HCT116 (cell line): ENCODE measurements around the gene ASPHD1. TPM values are rescaled to one million over a fixed set of nuclear protein-coding genes. Genes with fewer than 3 reads are reported as not detected.
"Not testable (repeated sequence)": the region's sequence is repeated elsewhere in the genome, so short reads cannot be mapped to it uniquely, and the experiment has no call there.

Experiments used
- ATAC-seq: fragments of 200-7000 bp; cut with Tn5 transposase; 2 replicates; pipeline ENCODE4 v1.9.1; 2020; ENCODE audit warnings: mild to moderate bottlenecking, moderate library complexity
- BruUV-seq: library from RNA; stranded (reverse); fragments of 400-500 nt; replicated peaks from 2 replicates; lab custom pipeline; 2021; lab: Mats Ljungman, UMichigan
- CTCF ChIA-PET: fragments of 300-600 bp; sonication (Branson Sonifier 250); formaldehyde crosslinking; loops from one replicate; lab custom pipeline; 2021; ENCODE audit warnings: antibody characterized with exemption; lab: Charles Lee
- POLR2A ChIA-PET: fragments of 300-600, 350-600 bp; sonication (Branson Sonifier 250); formaldehyde crosslinking; loops from one replicate; lab custom pipeline; 2021; ENCODE audit warnings: antibody characterized with exemption; lab: Charles Lee
- RAD21 ChIA-PET, 2 experiments: fragments of 300-600 bp; sonication (Branson Sonifier 250); formaldehyde crosslinking; loops; one replicate each; lab custom pipeline; 2023; ENCODE audit warnings: low total read pairs in 2 of 2; ENCODE audit not compliant: uncharacterized antibody in 2 of 2, unreplicated experiment in 2 of 2, low non-redundant PET in 1 of 2; lab: Charles Lee
- DNase-seq: peaks from one replicate; pipeline ENCODE4 v3.0.0-alpha.2; 2010; ENCODE audit warnings: low read depth, low spot score
- H2AFZ ChIP-seq: fragments of 200-600 bp; shearing (Covaris generic), sonication (generic); 2 replicates; pipeline ENCODE4 v1.6.1; 2017; ENCODE audit warnings: low read depth, mixed run types, mixed read lengths, antibody characterized with exemption, low read length; ENCODE audit not compliant: poor library complexity, severe bottlenecking
- H3K27ac ChIP-seq: 2 replicates; pipeline ENCODE4 v1.5.1; 2012; ENCODE audit warnings: low read depth, low read length
- H3K27me3 ChIP-seq: fragments of 200-600 bp; sonication (generic); 2 replicates; pipeline ENCODE4 v1.6.1; 2016; ENCODE audit warnings: mixed run types, low read length, mixed read lengths; ENCODE audit not compliant: insufficient read depth
- H3K36me3 ChIP-seq, 2 experiments: fragments of 200-500 bp in 1 of 2; fragments of 200-600 bp in 1 of 2; sonication (Bioruptor generic) in 1 of 2; sonication (generic) in 1 of 2; 2 replicates each; pipeline versions ENCODE4 v1.5.1 to v1.6.1; 2014 to 2016; ENCODE audit warnings: low read length in 2 of 2, inconsistent platforms in 1 of 2, mixed read lengths in 1 of 2, mixed run types in 1 of 2; ENCODE audit not compliant: insufficient read depth in 2 of 2, control insufficient read depth in 1 of 2
- H3K4me1 ChIP-seq, 2 experiments: fragments of 200-600 bp in 1 of 2; sonication (generic) in 1 of 2; 2 replicates each; pipeline versions ENCODE4 v1.5.1 to v1.6.1; 2012 to 2017; ENCODE audit warnings: low read length in 2 of 2, inconsistent platforms in 1 of 2, mild to moderate bottlenecking in 1 of 2, mixed read lengths in 1 of 2, mixed run types in 1 of 2, moderate library complexity in 1 of 2; ENCODE audit not compliant: insufficient read depth in 2 of 2, control insufficient read depth in 1 of 2
- H3K4me2 ChIP-seq: fragments of 200-600 bp; sonication (generic); 2 replicates; pipeline ENCODE4 v1.6.1; 2017; ENCODE audit warnings: mixed run types, low read length, mixed read lengths
- H3K4me3 ChIP-seq, 2 experiments: fragments of 200-600 bp in 1 of 2; sonication (generic) in 1 of 2; replicated peaks in 1 of 2; 2 replicates each; pipeline ENCODE4 v1.5.1; 2011 to 2016; ENCODE audit warnings: low read length in 2 of 2, control low read depth in 1 of 2, low read depth in 1 of 2, mild to moderate bottlenecking in 1 of 2, mixed read lengths in 1 of 2, mixed run types in 1 of 2
- H3K79me2 ChIP-seq: fragments of 200-600 bp; sonication (generic); 2 replicates; pipeline ENCODE4 v1.6.1; 2017; ENCODE audit warnings: mild to moderate bottlenecking, mixed run types, low read length, moderate library complexity, mixed read lengths; ENCODE audit not compliant: insufficient read depth
- H3K9ac ChIP-seq: fragments of 200-600 bp; sonication (generic); 2 replicates; pipeline ENCODE4 v1.6.1; 2016; ENCODE audit warnings: low read length, mixed read lengths
- H3K9me2 ChIP-seq: fragments of 200-600 bp; sonication (generic), shearing (Covaris generic); 2 replicates; pipeline ENCODE4 v1.6.1; 2017; ENCODE audit warnings: mixed run types, mild to moderate bottlenecking, moderate library complexity; ENCODE audit not compliant: insufficient read depth
- H3K9me3 ChIP-seq, 2 experiments: fragments of 200-500 bp in 1 of 2; fragments of 200-600 bp in 1 of 2; sonication (Bioruptor generic) in 1 of 2; sonication (generic) in 1 of 2; 2 replicates each; pipeline ENCODE4 v1.6.1; 2014 to 2017; ENCODE audit warnings: low read length in 2 of 2, mixed read lengths in 2 of 2, inconsistent platforms in 1 of 2, low read depth in 1 of 2, mild to moderate bottlenecking in 1 of 2, mixed run types in 1 of 2, moderate library complexity in 1 of 2; ENCODE audit not compliant: control insufficient read depth in 1 of 2, insufficient read depth in 1 of 2
- H4K20me1 ChIP-seq: fragments of 200-600 bp; sonication (generic), shearing (Covaris generic); 2 replicates; pipeline ENCODE4 v1.6.1; 2017; ENCODE audit warnings: mixed run types, mild to moderate bottlenecking, moderate library complexity; ENCODE audit not compliant: insufficient read depth
- CEBPB ChIP-seq: IDR thresholded peaks from 2 replicates; pipeline ENCODE4 v1.6.1; 2012; ENCODE audit warnings: low read depth
- EZH2 ChIP-seq: fragments of 200-600 bp; sonication (generic); IDR thresholded peaks from 2 replicates; pipeline ENCODE4 v1.6.1; 2017; ENCODE audit warnings: antibody characterized with exemption, mixed run types
- EZH2phosphoT487 ChIP-seq: fragments of 200-600 bp; IDR thresholded peaks from 2 replicates; pipeline ENCODE4 v1.6.1; 2018; ENCODE audit warnings: antibody characterized with exemption, borderline replicate concordance
- FOSL1 ChIP-seq: IDR thresholded peaks from 2 replicates; pipeline ENCODE4 v1.6.1; 2012; ENCODE audit warnings: low read depth
- POLR2A ChIP-seq: IDR thresholded peaks from 2 replicates; pipeline ENCODE4 v1.7.0; 2011; ENCODE audit warnings: borderline replicate concordance; ENCODE audit not compliant: insufficient read depth, insufficient read length; ENCODE audit errors: extremely low read depth
- ZBTB33 ChIP-seq: IDR thresholded peaks from 2 replicates; pipeline ENCODE4 v1.6.1; 2011; ENCODE audit warnings: mild to moderate bottlenecking, low read length, moderate library complexity; ENCODE audit not compliant: insufficient replicate concordance; ENCODE audit errors: extremely low read depth
- intact Hi-C: fragments of 100-400 bp; cut with micrococcal nuclease; formaldehyde crosslinking; loops from 2 replicates; pipeline ENCODE4 v1.10.0; 2022
- total RNA-seq: library from RNA; stranded (reverse); gene quantifications from one replicate; pipeline ENCODE4 v1.2.1, GENCODE V29; 2021; ENCODE audit not compliant: unreplicated experiment

Gene ASPHD1
- total RNA-seq, 1 experiment from 2014 or later, result 18.4 TPM

GRCh38 chr16:29883987-29884386 is 16.3 kb upstream of the ASPHD1 start:
- ChIA-PET RAD21 (interaction anchor here in 1 of 2 experiments (0.6 kb wide), 1 partner anchor 147 kb away, joined by 3 read pairs; the partner anchor contains the start of gene TLCD3B), CTCF (no interaction called here), POLR2A (no interaction called here)
- no peaks in the 10 kb centered on the region for H4K20me1 ChIP-seq
- H3K4me2 ChIP-seq, result no peak overlapping the region
- intact Hi-C loops, result no loop called here
- H3K9ac ChIP-seq, result no peak overlapping the region
- TF ChIP-seq POLR2A, result no peak
- TF ChIP-seq FOSL1, result no peak
- no peak for TF ChIP-seq CEBPB
- no peak for TF ChIP-seq EZH2
- TF ChIP-seq EZH2phosphoT487, result no peak
- TF ChIP-seq ZBTB33, result no peak
- H2AFZ ChIP-seq, result no peak overlapping the region
- H3K9me3 ChIP-seq, result no peaks in the 10 kb centered on the region
- no peaks in the 10 kb centered on the region for H3K36me3 ChIP-seq
- H3K79me2 ChIP-seq, result no peaks in the 10 kb centered on the region
- H3K9me2 ChIP-seq, result no peaks in the 10 kb centered on the region
- H3K27me3 ChIP-seq, result no peaks in the 10 kb centered on the region
- ATAC-seq, result no peak
- H3K27ac ChIP-seq, result no peak overlapping the region
- DNase-seq, result no peak
- BruUV-seq, result no TSS peak
- no peak overlapping the region for H3K4me3 ChIP-seq
- H3K4me1 ChIP-seq, result no peaks in the 10 kb centered on the region

GRCh38 chr16:29889372-29889771 is 10.9 kb upstream of the ASPHD1 start:
- H3K27me3 ChIP-seq, CTCF ChIA-PET, H3K9me2 ChIP-seq, H3K4me3 ChIP-seq, H3K4me2 ChIP-seq, H2AFZ ChIP-seq, H3K4me1 ChIP-seq, intact Hi-C loops, H3K36me3 ChIP-seq, BruUV-seq, H3K27ac ChIP-seq, POLR2A ChIA-PET, DNase-seq, H4K20me1 ChIP-seq, H3K79me2 ChIP-seq, H3K9ac ChIP-seq, ATAC-seq, H3K9me3 ChIP-seq: not testable (repeated sequence)
- RAD21 ChIA-PET, result interaction anchor here in 1 of 2 experiments (1.0 kb wide), 1 partner anchor 10 kb away, joined by 3 read pairs; the partner anchor contains the start of gene SEZ6L2
